ENCODE data around the gene GHR. TPM values are rescaled to one million over a fixed set of nuclear protein-coding genes. Genes with fewer than 3 reads are reported as not detected.

The GHR gene
- total RNA-seq, 4 donors from 2014 or later, result 38.9 to 105 (median 74.8) TPM

- H3K4me3 ChIP-seq, result no peak overlapping the region
- H3K27ac ChIP-seq, result peak overlapping the region; percentile 34 to 52 (median 45)
- in situ Hi-C loops (cut with MboI; ENCODE audit: low sequenced_read_pairs in 4 of 4) (no loop called here), intact Hi-C loops (cut with DNase I; ENCODE audit: low total_unique reads) (no loop called here)
- TF ChIP-seq CTCF (IDR thresholded peaks at IDR 0.05 in 4 of 5, conservative IDR thresholded peaks at IDR 0.05 in 1 of 5), result no peak
- TF ChIP-seq POLR2A (IDR thresholded peaks at IDR 0.05), result no peak
- H3K36me3 ChIP-seq, result no peaks in the 10 kb centered on the region
- ATAC-seq (peak; percentile 56 to 95), DNase-seq (peak in 1 of 2 donors; percentile 59)
- no peaks in the 10 kb centered on the region for H3K27me3 ChIP-seq
- H3K9me3 ChIP-seq, result no peaks in the 10 kb centered on the region
- peaks cover 68 to 77% of the 10 kb centered on the region in 2 donors for H3K4me1 ChIP-seq
Measured at GRCh38 chr5:42434047-42434724, 10.9 kb downstream of the GHR start.

GRCh38 chr5:42436051-42436450, 12.8 kb downstream of the GHR start:
- no peak for ATAC-seq
- TF ChIP-seq CTCF (IDR thresholded peaks at IDR 0.05 in 4 of 5, conservative IDR thresholded peaks at IDR 0.05 in 1 of 5) (no peak), POLR2A (IDR thresholded peaks at IDR 0.05) (no peak)
- intact Hi-C loops (cut with DNase I; ENCODE audit: low total_unique reads), result no loop called here
- Histone ChIP-seq H3K36me3 (no peaks in the 10 kb centered on the region), H3K4me3 (no peak overlapping the region), H3K27me3 (no peaks in the 10 kb centered on the region), H3K4me1 (peaks cover 65 to 66% of the 10 kb centered on the region in 2 donors), H3K9me3 (no peaks in the 10 kb centered on the region), H3K27ac (no peak overlapping the region)
- no peak for DNase-seq
- in situ Hi-C loops (cut with MboI; ENCODE audit: low sequenced_read_pairs in 4 of 4), result no loop called here

GRCh38 chr5:42454216-42454995, 31.2 kb downstream of the GHR start:
- Histone ChIP-seq H3K36me3 (no peaks in the 10 kb centered on the region), H3K9me3 (no peaks in the 10 kb centered on the region), H3K27ac (peak overlapping the region in 1 of 4 donors; percentile 36), H3K4me1 (peaks cover 43 to 66% of the 10 kb centered on the region in 2 donors), H3K27me3 (no peaks in the 10 kb centered on the region), H3K4me3 (no peak overlapping the region)
- TF ChIP-seq POLR2A (IDR thresholded peaks at IDR 0.05) (no peak), CTCF (IDR thresholded peaks at IDR 0.05 in 4 of 5, conservative IDR thresholded peaks at IDR 0.05 in 1 of 5) (no peak)
- ATAC-seq (peak in 1 of 2 donors; percentile 30), DNase-seq (no peak)
- in situ Hi-C loops (cut with MboI; ENCODE audit: low sequenced_read_pairs in 4 of 4), result no loop called here
- intact Hi-C loops (cut with DNase I; ENCODE audit: low total_unique reads), result no loop called here

- H3K9me3 ChIP-seq, result no peaks in the 10 kb centered on the region
- in situ Hi-C loops (cut with MboI; ENCODE audit: low sequenced_read_pairs in 4 of 4) (no loop called here), intact Hi-C loops (cut with DNase I; ENCODE audit: low total_unique reads) (no loop called here)
- no peaks in the 10 kb centered on the region for H3K36me3 ChIP-seq
- DNase-seq (no peak), ATAC-seq (peak in 1 of 2 donors; percentile 12)
- TF ChIP-seq POLR2A (IDR thresholded peaks at IDR 0.05) (no peak), CTCF (IDR thresholded peaks at IDR 0.05 in 4 of 5, conservative IDR thresholded peaks at IDR 0.05 in 1 of 5) (no peak)
- H3K27me3 ChIP-seq, result no peaks in the 10 kb centered on the region
- H3K27ac ChIP-seq, result peak overlapping the region in 3 of 4 donors; percentile 21 to 55 (median 30)
- H3K4me3 ChIP-seq, result no peak overlapping the region
- peaks cover 29 to 56% of the 10 kb centered on the region in 2 donors for H3K4me1 ChIP-seq
Measured at GRCh38 chr5:42461033-42461432, 37.8 kb downstream of the GHR start.
